Right atrium auricular region (tissue), 2 donors: ENCODE results near the gene EDIL3. TPM values are rescaled to one million over a fixed set of nuclear protein-coding genes. Genes with fewer than 3 reads are reported as not detected.

Source experiments
- DNase-seq: peaks from one replicate; pipeline ENCODE4 v3.0.0-alpha.2; 2019; ENCODE audit warnings: low spot score
- H3K27ac ChIP-seq, 2 donors: fragments of 200-600 bp; sonication (generic); 1 replicate in 1 of 2; 2 replicates in 1 of 2; pipeline ENCODE4 v1.5.1; 2016 to 2019
- H3K27me3 ChIP-seq, 2 donors: fragments of 200-600 bp; sonication (generic); one replicate each; pipeline versions ENCODE4 v1.5.1 to v1.6.0; 2017 to 2019
- H3K36me3 ChIP-seq: fragments of 200-600 bp; sonication (generic); one replicate; pipeline ENCODE4 v1.5.1; 2016
- H3K4me1 ChIP-seq, 2 donors: fragments of 200-600 bp; sonication (generic); one replicate each; pipeline versions ENCODE4 v1.5.1 to v1.6.0; 2017 to 2019
- H3K4me3 ChIP-seq, 2 donors: fragments of 200-600 bp; sonication (generic); 1 replicate in 1 of 2; 2 replicates in 1 of 2; pipeline ENCODE4 v1.5.1; 2017 to 2019; ENCODE audit warnings: mild to moderate bottlenecking in 1 of 2, moderate library complexity in 1 of 2
- H3K9me3 ChIP-seq, 2 donors: fragments of 200-600 bp; sonication (generic); one replicate each; pipeline ENCODE4 v1.5.1; 2019
- CTCF ChIP-seq, 2 donors: fragments of 200-600 bp; sonication (generic); IDR thresholded peaks; one replicate each; pipeline ENCODE4 v1.5.1; 2019; ENCODE audit warnings: antibody characterized with exemption in 2 of 2
- total RNA-seq, 2 donors: library from RNA; depleted of rRNA; stranded (reverse); fragments of >200 nt; gene quantifications; one replicate each; pipeline ENCODE4 v1.1.0, GENCODE V29; 2016

EDIL3 gene
- total RNA-seq, 2 donors from 2014 or later, result 9.0 to 10.8 TPM

- no peak for DNase-seq
- no peak for TF ChIP-seq CTCF (IDR thresholded peaks at IDR 0.05)
- Histone ChIP-seq H3K27ac (no peak overlapping the region), H3K4me3 (no peak overlapping the region), H3K9me3 (no peaks in the 10 kb centered on the region), H3K4me1 (no peaks in the 10 kb centered on the region), H3K36me3 (no peaks in the 10 kb centered on the region), H3K27me3 (no peaks in the 10 kb centered on the region)
These were observed 8.2 kb upstream of the EDIL3 start for GRCh38 chr5:84392836-84393235.

GRCh38 chr5:84385705-84386104 is 1.0 kb upstream of the EDIL3 start:
- Histone ChIP-seq H3K4me1 (peaks cover 0 to 6% of the 10 kb centered on the region in 2 donors), H3K9me3 (no peaks in the 10 kb centered on the region), H3K27ac (peak overlapping the region in 1 of 2 donors; percentile 6), H3K36me3 (no peaks in the 10 kb centered on the region), H3K4me3 (no peak overlapping the region), H3K27me3 (no peaks in the 10 kb centered on the region)
- DNase-seq, result no peak
- TF ChIP-seq CTCF (IDR thresholded peaks at IDR 0.05), result no peak

GRCh38 chr5:84383816-84384603 is 670 bp downstream of the EDIL3 start:
- DNase-seq, result no peak
- H3K27me3 ChIP-seq, result no peaks in the 10 kb centered on the region
- H3K36me3 ChIP-seq, result no peaks in the 10 kb centered on the region
- peak overlapping the region; percentile 31 to 44 for H3K27ac ChIP-seq
- no peak for TF ChIP-seq CTCF (IDR thresholded peaks at IDR 0.05)
- no peaks in the 10 kb centered on the region for H3K9me3 ChIP-seq
- H3K4me3 ChIP-seq, result peak overlapping the region; percentile 53 to 57
- peaks cover 0 to 6% of the 10 kb centered on the region in 2 donors for H3K4me1 ChIP-seq

- Histone ChIP-seq H3K27ac (peak overlapping the region; percentile 31 to 46), H3K4me3 (peak overlapping the region; percentile 53 to 57), H3K4me1 (peaks cover 0 to 6% of the 10 kb centered on the region in 2 donors), H3K9me3 (no peaks in the 10 kb centered on the region), H3K36me3 (no peaks in the 10 kb centered on the region), H3K27me3 (no peaks in the 10 kb centered on the region)
- no peak for DNase-seq
- no peak for TF ChIP-seq CTCF (IDR thresholded peaks at IDR 0.05)
These were observed 1.3 kb downstream of the EDIL3 start for GRCh38 chr5:84383296-84383815.

- no peaks in the 10 kb centered on the region for H3K9me3 ChIP-seq
- no peak for DNase-seq
- no peaks in the 10 kb centered on the region for H3K36me3 ChIP-seq
- H3K4me1 ChIP-seq, result peaks cover 0 to 6% of the 10 kb centered on the region in 2 donors
- peak overlapping the region; percentile 31 to 46 for H3K27ac ChIP-seq
- H3K27me3 ChIP-seq, result no peaks in the 10 kb centered on the region
- H3K4me3 ChIP-seq, result peak overlapping the region; percentile 53 to 57
- no peak for TF ChIP-seq CTCF (IDR thresholded peaks at IDR 0.05)
These were observed 2.1 kb downstream of the EDIL3 start for GRCh38 chr5:84382363-84383295.
